CD4-positive, alpha-beta T cell (primary cell): ENCODE data around the gene RTL5. TPM values are rescaled to one million over a fixed set of nuclear protein-coding genes. Genes with fewer than 3 reads are reported as not detected.

ENCODE experiments used
- ATAC-seq: fragments of 200-7000 bp; cut with Tn5 transposase; one replicate; pipeline ENCODE4 v1.10.0; 2022; ENCODE audit warnings: mild to moderate bottlenecking; ENCODE audit not compliant: poor library complexity
- CTCF ChIA-PET: fragments of 350-600 bp; sonication (Branson Sonifier 250); formaldehyde crosslinking; loops from one replicate; lab custom pipeline; 2021; ENCODE audit warnings: antibody characterized with exemption, inconsistent platforms; lab: Charles Lee
- POLR2A ChIA-PET: fragments of 350-600 bp; sonication (Branson Sonifier 250); formaldehyde crosslinking; loops from one replicate; lab custom pipeline; 2021; ENCODE audit warnings: antibody characterized with exemption, inconsistent platforms; lab: Charles Lee
- DNase-seq, 14 experiments: peaks; one replicate each; pipeline ENCODE4 v3.0.0-alpha.2; 2013 to 2020; ENCODE audit warnings: mixed read lengths in 2 of 14
- H3K27ac ChIP-seq, 2 donors: one replicate each; pipeline versions ENCODE4 v1.5.1 to v1.7.0; 2013; ENCODE audit warnings: low read length in 2 of 2, low read depth in 1 of 2, mild to moderate bottlenecking in 1 of 2
- H3K27me3 ChIP-seq, 2 experiments: 1 replicate in 1 of 2; 2 replicates in 1 of 2; pipeline versions ENCODE4 v1.6.1 to v1.7.0; 2013; ENCODE audit warnings: low read length in 2 of 2, control low read depth in 1 of 2, mild to moderate bottlenecking in 1 of 2, moderate library complexity in 1 of 2; ENCODE audit not compliant: insufficient read depth in 2 of 2, control insufficient read depth in 1 of 2
- H3K36me3 ChIP-seq: one replicate; pipeline ENCODE4 v1.6.1; 2013; ENCODE audit warnings: low read length, control low read depth; ENCODE audit not compliant: insufficient read depth
- H3K4me1 ChIP-seq: one replicate; pipeline ENCODE4 v1.6.1; 2013; ENCODE audit warnings: low read length, control low read depth; ENCODE audit not compliant: insufficient read depth
- H3K4me3 ChIP-seq: one replicate; pipeline ENCODE4 v1.5.1; 2013; ENCODE audit warnings: mild to moderate bottlenecking, low read length, moderate library complexity
- H3K9me3 ChIP-seq, 2 experiments: 1 replicate in 1 of 2; 2 replicates in 1 of 2; pipeline versions ENCODE4 v1.6.1 to v1.7.0; 2013; ENCODE audit warnings: low read length in 2 of 2, mild to moderate bottlenecking in 2 of 2, control low read depth in 1 of 2, moderate library complexity in 1 of 2; ENCODE audit not compliant: control insufficient read depth in 1 of 2, insufficient read depth in 1 of 2
- H3K27ac Mint-ChIP-seq: one replicate; pipeline ENCODE4 v1.8.0; 2020; ENCODE audit warnings: mixed read lengths
- H3K27me3 Mint-ChIP-seq: one replicate; pipeline ENCODE4 v1.8.0; 2021; ENCODE audit warnings: mixed read lengths
- H3K36me3 Mint-ChIP-seq: one replicate; pipeline ENCODE4 v1.8.0; 2021; ENCODE audit warnings: low read depth, mixed read lengths
- H3K4me1 Mint-ChIP-seq: one replicate; pipeline ENCODE4 v1.8.0; 2021; ENCODE audit warnings: low read depth, mixed read lengths
- H3K4me3 Mint-ChIP-seq: one replicate; pipeline ENCODE4 v1.8.0; 2020; ENCODE audit warnings: mild to moderate bottlenecking, mixed read lengths
- H3K9me3 Mint-ChIP-seq: one replicate; pipeline ENCODE4 v1.8.0; 2020; ENCODE audit warnings: mixed read lengths
- CTCF ChIP-seq: fragments of 200-600 bp; IDR thresholded peaks from one replicate; pipeline ENCODE4 v1.8.0; 2022; ENCODE audit warnings: antibody characterized with exemption, mild to moderate bottlenecking
- intact Hi-C, 2 experiments: fragments of 100-400 bp; cut with DNase I in 1 of 2; cut with micrococcal nuclease in 1 of 2; formaldehyde crosslinking; loops; one replicate each; pipeline versions ENCODE4 v1.15.1 to v1.9.0; 2023 to 2025; cut with DNase I, micrococcal nuclease
- total RNA-seq, 174 experiments: library from RNA in 2 of 174; stranded (reverse) in 2 of 174; gene quantifications; one replicate each; pipeline ENCODE4 v1.2.3 and lab custom pipeline; 2021 to 2026

The RTL5 gene
- total RNA-seq, 2 experiments from 2014 or later = 1.1 to 1.2 TPM

GRCh38 chrX:72128881-72129280 is 2.8 kb downstream of the RTL5 start:
- peaks cover 48% of the 10 kb centered on the region for H3K4me1 ChIP-seq
- H3K27me3 Mint-ChIP-seq = peaks cover 33% of the 10 kb centered on the region
- ATAC-seq (no peak), DNase-seq (peak in 4 of 14 experiments; percentile 15 to 46 (median 37))
- H3K9me3 ChIP-seq = no peaks in the 10 kb centered on the region
- POLR2A ChIA-PET = interaction anchor here (0.6 kb wide), 1 partner anchor 52 kb away, joined by 4 read pairs; no protein-coding TSS in a partner anchor
- intact Hi-C loops = loop anchor here in 1 of 2 experiments (2.0 kb wide), 1 partner anchor 24 kb away; no protein-coding TSS in a partner anchor
- H3K4me3 ChIP-seq = no peak overlapping the region
- peaks cover 0 to 10% of the 10 kb centered on the region in 2 experiments for H3K27me3 ChIP-seq
- H3K36me3 ChIP-seq = no peaks in the 10 kb centered on the region
- CTCF ChIA-PET = no interaction called here
- no peak for TF ChIP-seq CTCF
- H3K36me3 Mint-ChIP-seq = no peaks in the 10 kb centered on the region
- H3K27ac Mint-ChIP-seq = no peak overlapping the region
- H3K4me1 Mint-ChIP-seq = peaks cover 29% of the 10 kb centered on the region
- H3K9me3 Mint-ChIP-seq = no peaks in the 10 kb centered on the region
- no peak overlapping the region for H3K27ac ChIP-seq
- H3K4me3 Mint-ChIP-seq = peak overlapping the region; percentile 77

- intact Hi-C loops = loop anchor here in 1 of 2 experiments (2.0 kb wide), 1 partner anchor 24 kb away; no protein-coding TSS in a partner anchor
- Histone ChIP-seq H3K9me3 (no peaks in the 10 kb centered on the region), H3K4me3 (no peak overlapping the region), H3K27ac (no peak overlapping the region), H3K27me3 (peaks cover 0 to 5% of the 10 kb centered on the region in 2 experiments), H3K36me3 (no peaks in the 10 kb centered on the region), H3K4me1 (peaks cover 54% of the 10 kb centered on the region)
- ATAC-seq = no peak
- Mint-ChIP-seq H3K4me1 (peaks cover 30% of the 10 kb centered on the region), H3K27me3 (peaks cover 30% of the 10 kb centered on the region), H3K4me3 (no peak overlapping the region), H3K27ac (no peak overlapping the region), H3K36me3 (no peaks in the 10 kb centered on the region), H3K9me3 (no peaks in the 10 kb centered on the region)
- no peak for DNase-seq
- ChIA-PET CTCF (interaction anchor here (2.9 kb wide), 1 partner anchor 110 kb away, joined by 18 read pairs; no protein-coding TSS in a partner anchor), POLR2A (interaction anchor here (0.6 kb wide), 1 partner anchor 52 kb away, joined by 4 read pairs; no protein-coding TSS in a partner anchor)
- no peak for TF ChIP-seq CTCF
Measured at GRCh38 chrX:72128183-72128834, 3.4 kb downstream of the RTL5 start.

- Histone ChIP-seq H3K27me3 (peaks cover 0 to 3% of the 10 kb centered on the region in 2 experiments), H3K4me1 (peaks cover 60% of the 10 kb centered on the region), H3K4me3 (no peak overlapping the region), H3K27ac (no peak overlapping the region), H3K36me3 (no peaks in the 10 kb centered on the region), H3K9me3 (no peaks in the 10 kb centered on the region)
- ATAC-seq (no peak), DNase-seq (no peak)
- intact Hi-C loops = no loop called here
- H3K27ac Mint-ChIP-seq = no peak overlapping the region
- no peaks in the 10 kb centered on the region for H3K9me3 Mint-ChIP-seq
- H3K4me1 Mint-ChIP-seq = peaks cover 32% of the 10 kb centered on the region
- H3K4me3 Mint-ChIP-seq = no peak overlapping the region
- CTCF ChIA-PET = interaction anchor here (1.1 to 2.9 kb wide), 7 partner anchors 13 to 129 kb away, joined by 3 to 18 read pairs (median 10); no protein-coding TSS in a partner anchor
- POLR2A ChIA-PET = interaction anchor here (1.3 kb wide), 1 partner anchor 109 kb away, joined by 6 read pairs; no protein-coding TSS in a partner anchor
- no peak for TF ChIP-seq CTCF
- no peaks in the 10 kb centered on the region for H3K36me3 Mint-ChIP-seq
- H3K27me3 Mint-ChIP-seq = peaks cover 23% of the 10 kb centered on the region
Measured at GRCh38 chrX:72127332-72127731, 4.4 kb downstream of the RTL5 start.
